ENCODE measurements around the gene FAM186B.

FAM186B gene

GRCh38 chr12:49609875-49610154, 4.4 kb upstream of the FAM186B start:
- DNase-seq (ENCODE audit: low read depth in 2 of 2): no peak

DNA sequence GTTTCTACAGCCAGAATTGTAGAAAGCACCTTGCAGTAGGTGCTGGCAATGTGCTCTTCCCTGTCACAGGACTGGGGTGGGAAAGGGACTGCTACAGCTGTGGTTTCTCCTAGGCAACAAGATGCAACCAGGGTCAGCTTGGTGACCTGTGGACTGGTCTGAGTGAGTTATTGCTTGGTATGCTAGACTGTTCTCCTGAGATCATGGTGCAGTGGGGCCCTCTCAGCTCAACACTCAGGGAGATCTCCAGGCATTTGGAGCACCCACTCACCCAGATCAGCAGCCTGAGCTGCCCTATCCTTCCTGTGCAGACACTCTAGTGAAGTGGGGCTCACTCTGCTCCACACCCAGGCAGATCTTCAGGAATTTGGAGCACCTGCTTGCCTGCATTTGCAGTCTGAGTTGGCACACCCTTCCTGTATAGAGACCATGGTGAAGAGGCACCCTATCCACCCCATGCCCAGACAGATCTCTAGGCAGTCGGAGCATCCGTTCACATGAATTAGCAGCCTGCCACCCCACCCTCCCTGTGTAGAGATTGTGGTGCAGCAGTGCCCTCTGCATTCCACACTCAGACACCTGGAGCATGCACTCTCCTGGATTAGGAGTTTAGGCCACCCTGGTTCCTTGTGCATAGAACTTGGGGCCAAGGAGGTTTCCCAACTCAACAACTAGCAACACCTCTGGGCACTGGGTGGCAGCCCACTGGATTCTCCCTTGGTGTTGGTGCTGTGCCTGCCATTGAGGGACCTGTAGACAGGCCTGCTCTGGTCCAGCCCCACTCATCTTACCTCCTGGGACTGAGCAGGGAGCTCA, 3.8 kb upstream of the FAM186B start:
- no peak for DNase-seq (ENCODE audit: low read depth in 2 of 2)

DNA sequence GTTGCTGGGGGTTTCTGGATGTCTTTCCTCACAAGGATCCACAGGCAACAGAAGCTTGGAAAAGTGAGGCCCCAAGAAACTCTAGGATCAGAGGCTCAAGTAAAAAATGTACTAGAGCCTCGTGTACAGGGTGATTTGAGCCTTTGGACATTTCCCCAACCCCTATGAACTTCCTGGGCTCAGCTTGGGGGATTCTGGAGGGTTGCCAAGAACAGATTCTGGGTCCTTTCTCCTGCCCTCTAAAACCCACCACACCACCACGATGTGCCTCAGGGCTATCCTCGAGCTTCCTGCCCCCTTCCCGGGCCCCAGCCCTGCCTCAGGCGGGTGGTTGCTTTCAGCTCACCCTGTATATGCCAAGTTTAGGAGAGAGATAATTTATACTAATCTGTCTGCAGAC, 583 bp downstream of the FAM186B start:
- no peak for DNase-seq (ENCODE audit: low read depth in 2 of 2)

GRCh38 chr12:49603721-49604120, 1.7 kb downstream of the FAM186B start:
- no peak for DNase-seq (ENCODE audit: low read depth in 2 of 2)

DNA sequence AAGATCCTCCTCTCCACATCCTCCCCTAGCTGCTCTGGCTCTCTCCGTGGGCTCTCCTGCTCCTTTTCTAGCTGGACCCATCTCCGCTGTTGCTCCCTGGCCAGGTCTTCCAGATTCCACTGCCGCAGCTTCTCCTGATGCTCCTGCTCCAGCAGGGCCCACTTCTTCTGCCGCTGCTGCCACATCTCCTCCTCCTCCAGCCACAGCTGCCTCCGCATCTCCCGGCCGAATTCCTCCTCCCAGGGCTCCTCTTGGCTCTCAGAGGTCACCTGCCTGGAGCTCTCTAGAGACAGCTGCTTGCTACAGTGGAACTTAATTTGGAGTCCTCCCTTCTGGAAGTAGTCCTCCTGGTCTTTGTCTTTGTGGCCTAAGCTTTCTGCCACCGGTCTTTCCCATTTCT, 5.5 kb downstream of the FAM186B start:
- no peak for DNase-seq (ENCODE audit: low read depth in 2 of 2)

DNA sequence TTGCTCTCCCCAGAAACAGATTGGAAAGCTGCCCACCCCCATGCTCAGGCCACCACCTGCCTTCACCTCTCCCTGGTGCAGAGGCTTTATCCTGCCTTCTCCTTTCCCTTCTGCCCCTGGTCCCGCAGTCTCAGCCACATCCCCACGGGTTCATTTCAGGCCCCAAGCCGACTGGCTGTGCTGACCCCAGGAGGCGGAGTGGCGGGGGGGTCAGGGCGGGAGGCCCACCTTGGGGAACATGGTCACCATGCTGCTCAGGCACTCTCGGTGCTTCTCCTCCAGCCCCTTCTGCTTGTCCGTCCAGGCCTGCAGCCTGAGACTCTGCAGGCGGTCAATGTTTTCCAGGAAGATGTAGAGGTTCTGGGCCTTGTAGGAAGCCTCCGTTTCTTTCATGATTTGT, 6.9 kb downstream of the FAM186B start:
- no peak for DNase-seq (ENCODE audit: low read depth in 2 of 2)

DNA sequence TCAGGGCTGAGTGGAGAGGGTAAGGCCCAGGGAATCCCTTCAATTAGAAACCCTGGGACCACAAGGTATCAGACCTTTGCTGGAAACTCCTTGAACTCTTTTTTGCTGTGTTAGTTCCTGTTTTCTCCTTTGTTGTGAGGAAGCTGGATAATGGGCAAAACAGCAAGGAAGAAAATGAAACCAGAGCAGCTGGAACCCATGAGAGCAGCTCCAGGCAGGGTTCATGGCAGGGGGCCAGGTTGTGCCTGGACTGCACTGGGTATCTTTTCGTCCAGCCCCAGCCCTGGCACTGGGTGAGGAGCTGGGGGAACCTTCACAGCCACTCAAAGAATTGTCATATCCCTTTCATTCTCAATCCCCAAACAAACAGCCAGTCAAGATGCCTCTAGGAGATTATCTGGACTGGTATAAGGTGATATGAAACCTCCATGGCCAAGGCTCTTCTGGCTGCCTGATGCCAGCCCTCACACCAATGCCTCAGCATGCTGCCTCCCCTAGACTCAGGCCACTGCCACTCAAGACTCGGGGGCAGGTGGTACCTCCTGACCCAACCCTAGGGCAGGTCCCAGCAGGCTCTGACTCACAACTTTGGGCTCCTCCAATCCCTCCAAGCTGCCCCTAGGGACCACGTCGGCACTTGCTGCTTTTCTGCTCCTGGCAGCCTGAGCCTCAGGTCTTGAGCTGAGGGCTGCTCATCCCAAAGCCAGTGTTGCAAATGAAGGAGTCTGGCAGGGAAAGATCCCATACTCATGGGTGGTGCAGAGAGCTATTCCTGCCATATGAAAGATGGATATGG, 16.5 kb downstream of the FAM186B start:
- no peak for DNase-seq (ENCODE audit: low read depth in 2 of 2)

DNA sequence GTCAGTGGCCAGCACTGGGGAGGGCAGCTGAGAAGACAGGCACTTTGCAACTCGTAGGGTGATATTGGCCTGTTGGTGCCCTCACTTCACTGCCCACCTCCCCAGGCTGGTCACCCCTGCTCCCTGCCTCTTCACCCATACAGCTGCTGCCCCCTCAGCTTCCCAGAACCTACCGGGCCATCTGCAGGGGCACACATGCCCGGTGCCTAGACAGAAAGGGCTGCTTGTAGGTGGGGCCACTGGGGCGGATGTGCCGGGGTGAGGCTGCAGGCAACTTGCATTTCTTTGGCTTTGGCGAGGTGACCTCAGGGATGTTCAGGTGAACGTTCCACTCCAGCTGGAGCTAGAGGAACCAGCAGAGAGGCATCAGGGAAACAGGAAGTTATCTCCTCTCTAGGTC, 17.2 kb downstream of the FAM186B start:
- DNase-seq (ENCODE audit: low read depth in 2 of 2): no peak

GRCh38 chr12:49587174-49587908, 18.1 kb downstream of the FAM186B start:
- DNase-seq (ENCODE audit: low read depth in 2 of 2): no peak

GRCh38 chr12:49585477-49586459, 19.7 kb downstream of the FAM186B start:
- DNase-seq (ENCODE audit: low read depth in 2 of 2): no peak

DNA sequence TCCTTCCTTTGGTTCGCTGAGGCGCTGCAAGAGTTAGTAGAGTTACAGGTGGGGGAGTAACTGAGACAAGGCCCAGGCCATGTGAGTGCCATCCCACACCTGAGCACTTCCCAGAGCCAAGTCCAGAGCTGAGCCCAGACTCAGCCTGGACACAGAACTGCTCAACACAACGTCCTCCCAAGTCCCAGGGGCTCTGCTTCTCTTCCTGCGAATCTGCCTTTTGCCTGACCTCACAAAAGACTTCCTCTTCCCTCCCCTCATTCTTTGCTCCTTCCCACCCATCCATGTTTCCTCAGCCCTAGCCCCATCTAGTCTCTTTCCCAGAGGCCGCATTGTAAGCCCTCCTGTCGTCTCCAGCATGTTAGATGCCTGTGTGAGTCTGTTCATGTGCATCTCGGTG, 20.8 kb downstream of the FAM186B start:
- DNase-seq (ENCODE audit: low read depth in 2 of 2): no peak

DNA sequence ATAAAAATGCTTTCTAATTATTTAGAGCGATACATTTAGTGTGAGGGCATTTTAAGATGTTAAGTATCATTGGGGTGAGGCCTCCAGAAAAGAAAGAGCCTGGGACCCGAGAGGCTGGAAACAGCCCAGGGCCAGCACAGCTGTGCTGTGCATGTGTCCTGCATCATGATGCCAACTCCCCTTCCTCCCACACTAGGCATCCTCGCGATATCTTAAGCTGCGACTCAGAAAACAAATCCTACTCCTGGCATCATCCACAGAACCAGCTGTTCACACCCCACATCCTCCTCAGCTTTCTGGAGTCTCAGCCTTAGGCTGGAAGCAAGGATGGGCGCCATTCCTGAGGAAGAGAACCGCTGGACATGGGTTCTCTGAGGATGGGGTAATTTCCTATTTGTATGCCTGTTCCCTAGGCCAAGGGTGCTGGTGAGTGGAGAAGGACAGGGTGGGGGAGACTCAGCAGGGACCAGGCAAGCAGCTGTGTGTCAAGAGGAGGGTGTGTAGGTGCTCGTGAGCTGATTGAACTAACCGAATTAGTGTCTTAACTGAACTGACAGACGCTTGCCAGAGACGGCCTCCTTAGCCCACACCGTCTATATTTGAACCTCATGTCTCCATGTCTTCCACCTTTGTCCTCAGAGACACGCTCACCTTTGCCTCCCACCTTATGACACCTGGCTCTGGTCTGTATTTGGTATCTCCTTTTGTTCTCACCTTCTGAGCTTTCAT, 21.9 kb downstream of the FAM186B start:
- no peak for DNase-seq (ENCODE audit: low read depth in 2 of 2)

DNA sequence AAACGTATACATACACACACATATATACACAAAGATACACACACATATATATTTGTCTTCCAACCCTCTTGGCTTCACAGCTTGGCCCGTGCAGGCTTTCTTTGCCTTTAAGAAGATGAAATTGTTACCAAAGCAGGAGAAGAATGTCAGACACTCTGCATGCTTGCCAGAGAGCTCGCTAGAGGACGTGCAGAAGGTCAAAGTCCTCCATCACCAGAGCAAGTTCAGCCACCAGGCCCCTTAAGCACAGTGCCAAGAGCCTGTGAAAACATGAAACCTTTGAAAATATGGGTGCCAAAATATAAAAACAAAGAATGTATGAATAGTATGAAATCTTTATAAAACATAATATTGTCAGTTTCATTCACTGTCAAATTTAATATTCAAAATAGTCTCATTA, 22.6 kb downstream of the FAM186B start:
- no peak for DNase-seq (ENCODE audit: low read depth in 2 of 2)

DNA sequence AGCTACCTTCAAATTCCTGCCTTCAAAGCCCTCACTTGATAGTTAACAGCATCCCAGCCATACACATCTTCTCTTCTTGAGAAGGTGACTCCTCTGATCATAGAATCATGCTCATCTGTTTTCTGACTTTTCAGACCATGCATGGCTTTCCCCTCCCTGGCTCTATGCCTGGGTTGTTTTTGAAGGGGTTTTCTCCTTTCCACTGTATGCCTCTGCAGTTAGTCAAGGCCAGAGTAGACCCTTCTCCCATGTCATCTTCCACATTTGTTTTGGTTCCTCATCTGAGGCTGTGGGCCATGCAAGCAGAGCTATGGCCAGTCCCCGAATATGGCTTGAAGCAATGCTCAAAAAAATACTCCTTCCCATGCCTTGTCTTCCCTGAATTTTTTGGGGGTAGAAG, 23.2 kb downstream of the FAM186B start:
- no peak for DNase-seq (ENCODE audit: low read depth in 2 of 2)

DNA sequence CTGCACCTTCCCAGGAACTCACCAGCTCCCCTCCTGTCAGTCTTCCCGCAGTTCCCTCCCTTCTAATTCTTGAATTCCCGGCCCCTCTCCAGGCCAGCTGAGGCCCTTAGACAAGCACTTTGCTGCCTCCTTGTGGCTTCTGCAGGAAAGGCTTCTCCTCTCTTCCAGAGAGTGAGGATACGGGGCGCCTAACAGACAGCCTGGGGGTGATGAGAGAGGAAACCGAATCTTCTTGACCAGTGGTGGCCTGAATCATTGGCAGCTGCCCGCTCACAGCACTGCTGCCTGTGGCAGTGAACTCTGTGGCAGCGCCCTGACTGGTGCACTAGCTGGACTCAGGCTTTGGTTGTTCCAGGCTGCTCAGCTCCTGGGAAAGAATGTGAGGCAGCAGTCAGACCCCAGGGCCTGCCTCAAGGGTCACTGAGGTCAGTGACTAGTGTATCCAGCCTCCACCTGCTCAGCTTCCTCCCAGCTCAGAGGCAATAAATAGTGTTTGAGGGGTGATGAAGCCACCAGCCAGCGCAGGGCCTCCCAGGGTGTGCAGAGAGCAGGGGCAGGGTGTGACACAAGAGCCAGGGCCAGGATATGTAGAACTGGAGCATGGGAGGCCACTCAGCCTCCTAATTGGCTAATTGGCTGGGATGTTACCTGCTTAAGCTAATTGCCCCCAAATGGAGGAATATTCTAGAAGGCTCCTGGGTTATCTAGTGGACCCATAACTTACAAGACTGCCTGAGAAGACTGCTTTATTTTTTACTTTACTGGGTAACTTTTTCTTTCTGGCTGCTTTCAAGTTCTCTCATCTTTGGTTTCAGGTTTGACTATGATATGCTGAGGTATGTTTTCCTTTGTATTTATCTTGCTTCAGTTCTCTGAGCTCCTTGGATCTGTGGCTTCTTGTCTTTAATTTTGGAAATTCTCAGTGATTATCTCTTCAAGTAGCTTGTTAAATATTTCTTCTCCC, 24.6 kb downstream of the FAM186B start:
- peak; percentile 32 to 38 for DNase-seq (ENCODE audit: low read depth in 2 of 2)

DNA sequence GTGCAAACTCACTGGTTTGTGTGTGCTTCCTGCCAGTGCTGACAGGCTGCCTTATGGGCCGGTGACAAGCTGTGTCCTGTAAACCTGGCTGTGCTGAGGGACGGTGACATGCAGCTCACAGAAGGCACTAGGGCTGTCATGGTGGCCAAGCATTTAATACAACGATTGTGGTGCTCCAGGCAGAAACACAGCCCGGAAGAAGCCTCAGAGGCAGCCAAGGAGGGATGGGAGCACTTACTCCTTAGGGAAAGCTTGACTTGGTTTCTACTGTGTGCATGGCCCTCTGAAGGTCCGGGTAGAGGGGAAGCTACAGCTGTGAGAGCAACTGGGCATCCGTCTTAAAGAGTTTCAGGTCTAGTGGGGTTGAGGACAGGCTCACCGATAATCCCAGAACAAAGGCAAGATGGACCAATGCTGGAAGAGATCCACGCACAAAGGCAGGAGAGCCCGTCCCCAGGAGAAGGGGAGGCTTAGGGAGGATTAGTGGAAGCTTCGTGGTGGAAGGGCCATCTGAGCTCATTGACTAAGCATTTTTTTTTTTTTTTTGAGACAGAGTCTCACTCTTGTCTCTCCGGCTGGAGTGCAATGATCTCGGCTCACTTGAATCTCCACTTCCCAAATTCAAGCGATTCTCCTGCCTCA, 26.8 kb downstream of the FAM186B start:
- no peak for DNase-seq (ENCODE audit: low read depth in 2 of 2)

GRCh38 chr12:49577589-49578315, 27.7 kb downstream of the FAM186B start:
- DNase-seq (ENCODE audit: low read depth in 2 of 2): no peak

DNA sequence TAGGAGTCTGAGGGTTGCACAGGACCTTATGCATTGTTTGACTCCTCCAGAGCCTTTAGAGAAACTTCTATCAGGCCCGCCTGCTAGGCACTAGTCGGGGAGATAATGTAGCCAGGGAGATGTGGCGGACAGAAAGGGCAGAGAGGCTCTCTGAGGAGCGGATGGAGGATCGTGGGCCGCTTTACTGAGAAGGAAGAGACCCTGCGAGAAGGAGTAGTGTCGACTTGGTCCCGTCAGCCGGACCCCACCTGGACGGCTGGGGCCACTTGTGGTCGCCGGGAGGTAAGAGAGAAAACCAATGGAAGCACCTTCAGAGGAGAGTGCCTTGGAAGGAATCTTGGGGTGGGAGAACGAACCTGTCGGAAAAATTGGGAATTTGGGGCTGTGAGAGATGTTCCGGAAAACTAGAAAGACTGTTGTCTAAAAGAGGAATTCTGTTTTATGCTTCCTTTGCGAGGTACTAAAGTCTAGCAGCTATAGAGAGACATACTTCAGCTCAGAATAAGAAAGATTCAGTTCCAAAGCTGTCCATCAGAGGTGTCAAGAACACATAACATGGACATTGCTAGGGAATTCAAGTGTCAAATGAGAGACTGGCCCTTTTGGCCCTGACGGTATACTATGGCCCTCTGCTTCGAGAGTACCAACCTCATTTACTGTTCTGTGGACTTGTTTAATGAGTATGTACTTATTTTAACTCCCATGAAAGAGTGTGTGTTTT, 36.8 kb downstream of the FAM186B start:
- DNase-seq (ENCODE audit: low read depth in 2 of 2): no peak
